H9 (cell line): Measurements from ENCODE around the gene CCDC178. TPM values are rescaled to one million over a fixed set of nuclear protein-coding genes. Genes with fewer than 3 reads are reported as not detected.

ENCODE experiments used
- DNase-seq: peaks from one replicate; pipeline ENCODE4 v3.0.0-alpha.2; 2017
- H2AFZ ChIP-seq: one replicate; pipeline ENCODE4 v1.6.1; 2013; ENCODE audit warnings: mild to moderate bottlenecking, low read length, control low read depth, moderate library complexity
- H2AK5ac ChIP-seq: 2 replicates; pipeline ENCODE4 v1.6.1; 2013; ENCODE audit warnings: low read length, control low read depth, mixed read lengths; ENCODE audit not compliant: insufficient read length
- H2BK120ac ChIP-seq: one replicate; pipeline ENCODE4 v1.6.1; 2013; ENCODE audit warnings: low read depth, mild to moderate bottlenecking, low read length, control low read depth, inconsistent platforms; ENCODE audit not compliant: poor library complexity, severe bottlenecking
- H2BK12ac ChIP-seq: 2 replicates; pipeline ENCODE4 v1.6.1; 2013; ENCODE audit warnings: low read length, control low read depth, mixed read lengths, low read depth; ENCODE audit not compliant: insufficient read length
- H2BK15ac ChIP-seq: 2 replicates; pipeline ENCODE4 v1.6.1; 2013; ENCODE audit warnings: low read depth, low read length, control low read depth
- H2BK20ac ChIP-seq: one replicate; pipeline ENCODE4 v1.6.1; 2013; ENCODE audit warnings: low read depth, mild to moderate bottlenecking, low read length, control low read depth, inconsistent platforms; ENCODE audit not compliant: poor library complexity, severe bottlenecking
- H2BK5ac ChIP-seq: 2 replicates; pipeline ENCODE4 v1.6.1; 2013; ENCODE audit warnings: low read length, control low read depth, mixed read lengths; ENCODE audit not compliant: insufficient read length
- H3K14ac ChIP-seq: 2 replicates; pipeline ENCODE4 v1.6.1; 2013; ENCODE audit warnings: low read length, control low read depth; ENCODE audit not compliant: insufficient read depth
- H3K18ac ChIP-seq: 2 replicates; pipeline ENCODE4 v1.6.1; 2013; ENCODE audit warnings: low read depth, mild to moderate bottlenecking, mixed read lengths, low read length, control low read depth; ENCODE audit not compliant: insufficient read length
- H3K23ac ChIP-seq: 2 replicates; pipeline ENCODE4 v1.6.1; 2013; ENCODE audit warnings: low read length, control low read depth, mixed read lengths, low read depth; ENCODE audit not compliant: insufficient read length
- H3K23me2 ChIP-seq: 2 replicates; pipeline ENCODE4 v1.6.1; 2013; ENCODE audit warnings: low read depth, mild to moderate bottlenecking, mixed read lengths, low read length, control low read depth; ENCODE audit not compliant: insufficient read length, poor library complexity, severe bottlenecking
- H3K27ac ChIP-seq: 2 replicates; pipeline ENCODE4 v1.5.1; 2013; ENCODE audit warnings: low read length, control low read depth, mixed read lengths, low read depth; ENCODE audit not compliant: insufficient read length
- H3K27me3 ChIP-seq: 2 replicates; pipeline ENCODE4 v1.6.1; 2013; ENCODE audit warnings: low read length, control low read depth, inconsistent platforms; ENCODE audit not compliant: insufficient read depth
- H3K4ac ChIP-seq: 2 replicates; pipeline ENCODE4 v1.6.1; 2013; ENCODE audit warnings: low read depth, mild to moderate bottlenecking, control low read depth, inconsistent platforms, low read length, moderate library complexity
- H3K4me1 ChIP-seq: 2 replicates; pipeline ENCODE4 v1.6.1; 2013; ENCODE audit warnings: low read length, control low read depth, inconsistent platforms; ENCODE audit not compliant: insufficient read depth
- H3K4me2 ChIP-seq: 2 replicates; pipeline ENCODE4 v1.6.1; 2013; ENCODE audit warnings: low read length, control low read depth, mixed read lengths; ENCODE audit not compliant: insufficient read length, insufficient read depth
- H3K56ac ChIP-seq: 2 replicates; pipeline ENCODE4 v1.6.1; 2013; ENCODE audit warnings: low read depth, mild to moderate bottlenecking, mixed read lengths, low read length, control low read depth; ENCODE audit not compliant: insufficient read length
- H3K79me1 ChIP-seq: 2 replicates; pipeline ENCODE4 v1.6.1; 2013; ENCODE audit warnings: low read depth, mild to moderate bottlenecking, moderate library complexity, low read length, control low read depth, inconsistent platforms; ENCODE audit not compliant: insufficient read depth, poor library complexity, severe bottlenecking
- H3K79me2 ChIP-seq: 2 replicates; pipeline ENCODE4 v1.6.1; 2013; ENCODE audit warnings: low read length, control low read depth, inconsistent platforms; ENCODE audit not compliant: insufficient read depth
- H3K9ac ChIP-seq: 2 replicates; pipeline ENCODE4 v1.6.1; 2013; ENCODE audit warnings: low read length, control low read depth, mixed read lengths; ENCODE audit not compliant: insufficient read length; ENCODE audit errors: extremely low read depth
- H3K9me3 ChIP-seq: one replicate; pipeline ENCODE4 v1.6.1; 2013; ENCODE audit warnings: low read depth, low read length, inconsistent platforms; ENCODE audit not compliant: control insufficient read depth
- H3T11ph ChIP-seq: one replicate; pipeline ENCODE4 v1.6.1; 2013; ENCODE audit warnings: mild to moderate bottlenecking, low read length, control low read depth, inconsistent platforms
- H4K20me1 ChIP-seq: one replicate; pipeline ENCODE4 v1.6.1; 2013; ENCODE audit not compliant: control insufficient read depth, insufficient read length, insufficient read depth
- H4K5ac ChIP-seq: 2 replicates; pipeline ENCODE4 v1.6.1; 2013; ENCODE audit warnings: low read depth, mild to moderate bottlenecking, mixed read lengths, low read length, control low read depth; ENCODE audit not compliant: insufficient read length
- H4K8ac ChIP-seq: replicated peaks from 2 replicates; pipeline ENCODE4 v1.6.1; 2013; ENCODE audit warnings: low read length, control low read depth, mixed read lengths, low read depth; ENCODE audit not compliant: insufficient read length
- H4K91ac ChIP-seq: 2 replicates; pipeline ENCODE4 v1.6.1; 2013; ENCODE audit warnings: low read depth, mild to moderate bottlenecking, moderate library complexity, mixed read lengths, low read length, control low read depth; ENCODE audit not compliant: insufficient read length
- H3K27ac Mint-ChIP-seq, 3 experiments: 2 replicates in 2 of 3; 3 replicates in 1 of 3; pipeline ENCODE4 v1.8.0; 2020 to 2021; ENCODE audit warnings: mixed read lengths in 3 of 3, mild to moderate bottlenecking in 1 of 3, moderate library complexity in 1 of 3
- H3K27me3 Mint-ChIP-seq: 2 replicates; pipeline ENCODE4 v1.8.0; 2021; ENCODE audit warnings: low read depth, mild to moderate bottlenecking, moderate library complexity, mixed read lengths
- H3K36me3 Mint-ChIP-seq, 3 experiments: 2 replicates in 2 of 3; 3 replicates in 1 of 3; pipeline ENCODE4 v1.8.0; 2020 to 2021; ENCODE audit warnings: low read depth in 3 of 3, mixed read lengths in 3 of 3; ENCODE audit not compliant: insufficient read depth in 1 of 3
- H3K4me1 Mint-ChIP-seq, 2 experiments: 2 replicates each; pipeline ENCODE4 v1.8.0; 2020; ENCODE audit warnings: mixed read lengths in 2 of 2
- H3K4me3 Mint-ChIP-seq, 2 experiments: 2 replicates in 1 of 2; 3 replicates in 1 of 2; pipeline ENCODE4 v1.8.0; 2020 to 2021; ENCODE audit warnings: mild to moderate bottlenecking in 2 of 2, mixed read lengths in 2 of 2, moderate library complexity in 1 of 2
- H3K9me3 Mint-ChIP-seq, 2 experiments: 2 replicates in 1 of 2; 3 replicates in 1 of 2; pipeline ENCODE4 v1.8.0; 2020; ENCODE audit warnings: mild to moderate bottlenecking in 2 of 2, mixed read lengths in 2 of 2, moderate library complexity in 1 of 2
- CTCF ChIP-seq: fragments of 200-600 bp; sonication (generic); conservative IDR thresholded peaks from 3 replicates; pipeline ENCODE4 v1.8.0; 2021; ENCODE audit warnings: antibody characterized with exemption, mild to moderate bottlenecking
- total RNA-seq: library from RNA; stranded (reverse); gene quantifications from 2 replicates; pipeline ENCODE4 v1.2.1, GENCODE V29; 2021

CCDC178 gene
- total RNA-seq, 1 experiment from 2014 or later: not detected

- Histone ChIP-seq H3K79me2 (no peaks in the 10 kb centered on the region), H3T11ph (no peak overlapping the region), H2BK12ac (no peak overlapping the region), H3K27me3 (no peaks in the 10 kb centered on the region), H3K27ac (no peak overlapping the region), H2BK20ac (no peak overlapping the region), H2BK5ac (no peak overlapping the region), H3K14ac (no peak overlapping the region), H3K9me3 (no peaks in the 10 kb centered on the region), H2AFZ (no peak overlapping the region), H3K23me2 (no peaks in the 10 kb centered on the region), H4K91ac (no peak overlapping the region), H3K4me2 (no peak overlapping the region), H3K23ac (no peak overlapping the region), H4K20me1 (no peaks in the 10 kb centered on the region), H4K8ac (no peak overlapping the region), H2AK5ac (no peak overlapping the region), H2BK120ac (no peak overlapping the region), H3K56ac (no peak overlapping the region), H3K79me1 (no peaks in the 10 kb centered on the region), H3K9ac (no peak overlapping the region), H3K4ac (no peak overlapping the region), H4K5ac (no peak overlapping the region), H3K18ac (no peak overlapping the region), H3K4me1 (no peaks in the 10 kb centered on the region), H2BK15ac (no peak overlapping the region)
- DNase-seq: no peak
- no peak overlapping the region for H3K27ac Mint-ChIP-seq
- no peaks in the 10 kb centered on the region for H3K4me1 Mint-ChIP-seq
- no peaks in the 10 kb centered on the region; the same call in 1 of the 2 replicates for H3K27me3 Mint-ChIP-seq
- H3K9me3 Mint-ChIP-seq: no peaks in the 10 kb centered on the region; a peak in 1 of 5 replicates
- H3K4me3 Mint-ChIP-seq: no peak overlapping the region
- H3K36me3 Mint-ChIP-seq: no peaks in the 10 kb centered on the region
- no peak for TF ChIP-seq CTCF
Measured at GRCh38 chr18:32966141-32966540, 474.4 kb downstream of the CCDC178 start.
